ENCODE results near the gene HAVCR2. TPM values are rescaled to one million over a fixed set of nuclear protein-coding genes. Genes with fewer than 3 reads are reported as not detected.

Gene HAVCR2
- total RNA-seq (5.0 TPM), polyA plus RNA-seq (1 to 10 TPM; 4.0 to 9.7 (median 7.0) TPM)

DNA sequence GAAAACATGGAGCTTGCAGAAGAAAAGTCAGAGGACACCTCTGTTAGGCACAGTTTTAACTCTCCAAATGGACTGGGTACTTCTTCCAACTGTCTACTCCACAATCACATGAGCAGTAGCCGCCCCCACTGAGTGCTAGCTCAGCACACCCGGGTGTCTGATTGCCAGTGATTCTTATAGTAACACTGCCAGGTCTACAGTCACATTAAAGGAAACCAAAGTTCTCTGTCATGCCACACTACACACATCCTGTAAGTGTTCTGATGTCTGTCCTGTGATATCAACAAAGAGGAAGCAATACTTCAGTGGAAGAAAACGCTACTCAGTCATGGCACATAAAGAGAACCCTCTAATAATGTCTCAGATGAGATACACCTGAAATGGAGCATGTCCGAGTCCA lies at the start of gene HAVCR2:
HAVCR2 (minus strand) TSS at position 69 of the 400 bp plus-strand sequence; CDS start at position 8, 61 bp downstream.
- DNase-seq (peak in 2 of 3 donors; percentile 59 to 89), ATAC-seq (ENCODE audit: low read depth in 2 of 2) (peak; percentile 91 to 95)
- no peaks in the 10 kb centered on the region for H3K9me3 ChIP-seq (ENCODE audit: control insufficient read depth in 2 of 2, low read length in 2 of 2)
- peak within 1 kb of the TSS; percentile 65 for H3K27ac ChIP-seq (ENCODE audit: insufficient read depth, low read length, poor library complexity, severe bottlenecking)
- peak within 1 kb of the TSS; percentile 87 for H3K4me3 ChIP-seq (ENCODE audit: low read depth, low read length)
- H3K27me3 Mint-ChIP-seq, result no peaks in the 10 kb centered on the region
- H3K4me1 ChIP-seq (ENCODE audit: control insufficient read depth, insufficient read depth, low read length, poor library complexity, severe bottlenecking), result peaks cover 25% of the 10 kb centered on the region
- no peaks in the 10 kb centered on the region for H3K36me3 ChIP-seq (ENCODE audit: control insufficient read depth, insufficient read depth, low read length)
- H3K9me3 Mint-ChIP-seq, result no peaks in the 10 kb centered on the region
- H3K4me1 Mint-ChIP-seq, result peaks cover 18 to 53% (median 31%) of the 10 kb centered on the region in 4 donors
- peaks cover 5% of the 10 kb centered on the region for H3K36me3 Mint-ChIP-seq
- peak within 1 kb of the TSS; percentile 86 to 95 (median 95) for H3K27ac Mint-ChIP-seq
- H3K27me3 ChIP-seq (ENCODE audit: control insufficient read depth, insufficient read depth, low read length), result no peaks in the 10 kb centered on the region
- H3K4me3 Mint-ChIP-seq, result peak within 1 kb of the TSS; percentile 54 to 86 (median 82)

DNA sequence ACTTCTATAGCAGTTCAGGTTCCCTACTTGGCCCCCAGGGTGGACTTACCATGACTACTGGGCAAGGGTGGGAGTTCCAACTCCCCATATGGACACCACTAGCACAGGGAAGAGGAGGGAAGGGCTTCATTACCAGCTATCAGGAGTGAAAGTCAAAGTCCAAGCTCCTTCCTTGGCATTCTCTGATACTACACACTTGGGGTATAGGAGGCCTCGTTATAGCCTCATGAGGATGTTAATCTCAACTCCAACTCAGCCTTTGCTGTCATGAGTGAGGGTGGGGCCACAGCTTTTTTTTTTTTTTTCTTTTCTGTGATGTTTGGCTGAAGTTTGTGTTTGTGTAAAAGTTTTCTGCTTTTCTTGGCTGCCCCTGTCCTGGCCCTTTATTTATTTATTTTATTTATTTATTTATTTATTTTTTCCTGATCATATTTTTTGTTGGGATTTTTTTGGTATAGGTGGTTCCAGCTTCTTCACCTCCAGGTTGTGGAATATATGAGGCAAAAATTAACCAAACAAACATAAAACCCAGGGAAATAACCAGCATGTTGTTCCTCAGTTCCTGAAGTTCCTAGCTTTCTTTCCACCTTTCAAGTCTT lies 48.5 kb upstream of the HAVCR2 start:
- Histone ChIP-seq H3K27ac (ENCODE audit: insufficient read depth, low read length, poor library complexity, severe bottlenecking) (peak overlapping the region; percentile 94), H3K27me3 (ENCODE audit: control insufficient read depth, insufficient read depth, low read length) (no peaks in the 10 kb centered on the region), H3K4me3 (ENCODE audit: low read depth, low read length) (peak overlapping the region; percentile 33), H3K4me1 (ENCODE audit: control insufficient read depth, insufficient read depth, low read length, poor library complexity, severe bottlenecking) (peaks cover 68% of the 10 kb centered on the region), H3K9me3 (ENCODE audit: control insufficient read depth in 2 of 2, low read length in 2 of 2) (no peaks in the 10 kb centered on the region), H3K36me3 (ENCODE audit: control insufficient read depth, insufficient read depth, low read length) (no peaks in the 10 kb centered on the region)
- peaks cover 0 to 4% (median 0%) of the 10 kb centered on the region in 7 donors for H3K9me3 Mint-ChIP-seq
- peaks cover 35 to 86% (median 65%) of the 10 kb centered on the region in 4 donors for H3K4me1 Mint-ChIP-seq
- DNase-seq (peak in 1 of 3 donors; percentile 49), ATAC-seq (ENCODE audit: low read depth in 2 of 2) (no peak)
- H3K36me3 Mint-ChIP-seq, result no peaks in the 10 kb centered on the region
- no peaks in the 10 kb centered on the region for H3K27me3 Mint-ChIP-seq
- H3K4me3 Mint-ChIP-seq, result peak overlapping the region in 3 of 4 donors; percentile 7 to 31 (median 20)
- peak overlapping the region; percentile 38 to 87 (median 75) for H3K27ac Mint-ChIP-seq

DNA sequence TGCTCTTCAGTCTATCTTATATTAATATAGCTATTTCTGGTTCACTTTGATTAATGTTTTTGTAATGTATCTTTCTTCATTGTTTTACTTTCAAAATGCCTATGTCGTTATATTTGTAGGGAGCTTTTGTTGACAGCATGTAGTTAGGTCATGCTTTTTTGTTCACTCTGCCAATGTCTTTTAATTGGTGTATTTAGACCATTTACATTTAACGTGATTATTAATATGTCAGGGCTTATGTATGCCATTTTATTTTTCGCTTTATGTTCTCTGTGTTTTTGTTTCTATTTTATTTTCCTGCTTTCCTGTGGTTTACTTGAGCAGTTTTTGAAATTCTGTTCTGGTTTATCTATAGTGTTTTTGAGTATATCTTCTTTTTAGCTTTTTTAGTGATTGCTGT lies 46.5 kb upstream of the HAVCR2 start:
- peak overlapping the region; percentile 87 for H3K4me3 ChIP-seq (ENCODE audit: low read depth, low read length)
- Mint-ChIP-seq H3K9me3 (peaks cover 0 to 4% (median 0%) of the 10 kb centered on the region in 7 donors), H3K36me3 (no peaks in the 10 kb centered on the region), H3K27me3 (no peaks in the 10 kb centered on the region), H3K27ac (peak overlapping the region; percentile 75 to 98 (median 94)), H3K4me3 (peak overlapping the region; percentile 81 to 91 (median 87)), H3K4me1 (peaks cover 30 to 85% (median 61%) of the 10 kb centered on the region in 4 donors)
- ATAC-seq (ENCODE audit: low read depth in 2 of 2) (no peak), DNase-seq (peak in 1 of 3 donors; percentile 28)
- H3K27ac ChIP-seq (ENCODE audit: insufficient read depth, low read length, poor library complexity, severe bottlenecking), result peak overlapping the region; percentile 75
- no peaks in the 10 kb centered on the region for H3K27me3 ChIP-seq (ENCODE audit: control insufficient read depth, insufficient read depth, low read length)
- H3K9me3 ChIP-seq (ENCODE audit: control insufficient read depth in 2 of 2, low read length in 2 of 2), result no peaks in the 10 kb centered on the region
- H3K4me1 ChIP-seq (ENCODE audit: control insufficient read depth, insufficient read depth, low read length, poor library complexity, severe bottlenecking), result peaks cover 61% of the 10 kb centered on the region
- H3K36me3 ChIP-seq (ENCODE audit: control insufficient read depth, insufficient read depth, low read length), result no peaks in the 10 kb centered on the region

- no peak for ATAC-seq (ENCODE audit: low read depth in 2 of 2)
- DNase-seq, result no peak
- H3K36me3 Mint-ChIP-seq, result no peaks in the 10 kb centered on the region
- Histone ChIP-seq H3K27ac (ENCODE audit: insufficient read depth, low read length, poor library complexity, severe bottlenecking) (no peak overlapping the region), H3K36me3 (ENCODE audit: control insufficient read depth, insufficient read depth, low read length) (no peaks in the 10 kb centered on the region), H3K4me1 (ENCODE audit: control insufficient read depth, insufficient read depth, low read length, poor library complexity, severe bottlenecking) (peaks cover 32% of the 10 kb centered on the region), H3K4me3 (ENCODE audit: low read depth, low read length) (no peak overlapping the region), H3K9me3 (ENCODE audit: control insufficient read depth in 2 of 2, low read length in 2 of 2) (no peaks in the 10 kb centered on the region), H3K27me3 (ENCODE audit: control insufficient read depth, insufficient read depth, low read length) (no peaks in the 10 kb centered on the region)
- H3K4me1 Mint-ChIP-seq, result peaks cover 23 to 66% (median 49%) of the 10 kb centered on the region in 4 donors
- no peaks in the 10 kb centered on the region for H3K27me3 Mint-ChIP-seq
- H3K9me3 Mint-ChIP-seq, result no peaks in the 10 kb centered on the region
- H3K27ac Mint-ChIP-seq, result peak overlapping the region in 2 of 3 donors; percentile 38 to 84
- peak overlapping the region in 1 of 4 donors; percentile 14 for H3K4me3 Mint-ChIP-seq
Measured at GRCh38 chr5:157150995-157151394, 42.2 kb upstream of the HAVCR2 start.

- no peaks in the 10 kb centered on the region for H3K27me3 ChIP-seq (ENCODE audit: control insufficient read depth, insufficient read depth, low read length)
- Mint-ChIP-seq H3K27ac (peak overlapping the region; percentile 56 to 81 (median 63)), H3K9me3 (no peaks in the 10 kb centered on the region), H3K36me3 (no peaks in the 10 kb centered on the region), H3K27me3 (no peaks in the 10 kb centered on the region), H3K4me1 (peaks cover 8 to 50% (median 33%) of the 10 kb centered on the region in 4 donors), H3K4me3 (peak overlapping the region in 3 of 4 donors; percentile 7 to 70 (median 59))
- DNase-seq (peak; percentile 69 to 92 (median 84)), ATAC-seq (ENCODE audit: low read depth in 2 of 2) (peak; percentile 79 to 84)
- no peaks in the 10 kb centered on the region for H3K36me3 ChIP-seq (ENCODE audit: control insufficient read depth, insufficient read depth, low read length)
- H3K4me1 ChIP-seq (ENCODE audit: control insufficient read depth, insufficient read depth, low read length, poor library complexity, severe bottlenecking), result peaks cover 13% of the 10 kb centered on the region
- H3K9me3 ChIP-seq (ENCODE audit: control insufficient read depth in 2 of 2, low read length in 2 of 2), result no peaks in the 10 kb centered on the region
- peak overlapping the region; percentile 55 for H3K27ac ChIP-seq (ENCODE audit: insufficient read depth, low read length, poor library complexity, severe bottlenecking)
- peak overlapping the region; percentile 54 for H3K4me3 ChIP-seq (ENCODE audit: low read depth, low read length)
Measured at GRCh38 chr5:157148734-157149615, 40.1 kb upstream of the HAVCR2 start.

DNA sequence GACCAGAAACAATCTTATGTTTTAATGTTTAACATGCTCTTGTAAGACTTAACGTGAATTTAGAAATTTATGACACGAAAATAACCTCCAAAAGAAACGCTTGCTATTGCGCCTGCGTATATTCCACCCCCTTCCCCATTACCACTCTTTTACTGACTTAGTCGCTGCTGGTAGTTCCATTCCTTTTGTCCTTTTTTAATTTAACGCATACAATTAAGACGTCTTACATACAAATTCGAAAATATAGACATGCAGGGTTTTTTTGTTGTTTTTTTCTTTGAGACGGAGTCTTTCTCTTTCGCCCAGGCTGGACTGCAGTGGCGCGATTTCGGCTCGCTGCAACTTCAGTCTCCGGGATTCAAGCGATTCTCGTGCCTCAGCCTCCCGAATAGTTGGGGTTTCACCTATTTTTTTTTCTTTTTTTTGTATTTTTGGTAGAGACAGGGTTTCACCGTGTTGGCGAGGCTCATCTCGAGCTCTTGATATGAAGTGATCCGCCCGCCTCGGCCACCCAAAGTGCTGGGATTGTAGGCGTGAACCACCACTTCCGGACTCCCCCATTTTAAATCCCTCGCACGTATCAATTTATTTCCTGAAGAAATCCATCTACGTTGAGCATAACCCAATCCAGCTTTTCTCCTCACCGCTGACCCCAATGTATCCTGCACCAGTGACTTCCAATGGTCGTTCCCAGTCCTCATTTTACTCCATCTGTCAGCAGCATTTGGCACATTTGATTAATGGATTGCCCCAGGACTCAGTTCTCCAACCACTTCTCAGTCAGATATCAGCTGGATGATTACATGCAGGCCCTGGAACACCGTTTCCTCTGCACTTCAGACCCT lies 34.5 kb upstream of the HAVCR2 start:
- peaks cover 9 to 58% (median 40%) of the 10 kb centered on the region in 4 donors for H3K4me1 Mint-ChIP-seq
- peak; percentile 37 to 38 for ATAC-seq (ENCODE audit: low read depth in 2 of 2)
- Histone ChIP-seq H3K4me1 (ENCODE audit: control insufficient read depth, insufficient read depth, low read length, poor library complexity, severe bottlenecking) (peaks cover 24% of the 10 kb centered on the region), H3K9me3 (ENCODE audit: control insufficient read depth in 2 of 2, low read length in 2 of 2) (no peaks in the 10 kb centered on the region), H3K36me3 (ENCODE audit: control insufficient read depth, insufficient read depth, low read length) (peaks cover 9% of the 10 kb centered on the region), H3K27ac (ENCODE audit: insufficient read depth, low read length, poor library complexity, severe bottlenecking) (peak overlapping the region; percentile 94), H3K27me3 (ENCODE audit: control insufficient read depth, insufficient read depth, low read length) (no peaks in the 10 kb centered on the region), H3K4me3 (ENCODE audit: low read depth, low read length) (peak overlapping the region; percentile 98)
- DNase-seq, result peak in 2 of 3 donors; percentile 51 to 72
- H3K9me3 Mint-ChIP-seq, result no peaks in the 10 kb centered on the region
- peak overlapping the region; percentile 98 to 99 (median 98) for H3K27ac Mint-ChIP-seq
- H3K4me3 Mint-ChIP-seq, result peak overlapping the region; percentile 93 to 97 (median 96)
- peaks cover 14% of the 10 kb centered on the region for H3K36me3 Mint-ChIP-seq
- no peaks in the 10 kb centered on the region for H3K27me3 Mint-ChIP-seq

Data from CD4-positive, CD25-positive, alpha-beta regulatory T cell (primary cell).